ENCODE results near the gene MEG3.

The MEG3 gene

GRCh38 chr14:100835548-100836310, 9.8 kb downstream of the MEG3 start:
- H3K9me3 ChIP-seq (ENCODE audit: control insufficient read depth in 2 of 2, low read length in 2 of 2), result no peaks in the 10 kb centered on the region
- H3K27me3 ChIP-seq (ENCODE audit: control insufficient read depth in 1 of 2, insufficient read depth in 2 of 2, low read length in 2 of 2), result peaks cover 0 to 3% of the 10 kb centered on the region in 2 donors
- H3K27ac ChIP-seq (ENCODE audit: low read length), result no peak overlapping the region
- no peak overlapping the region for H3K4me3 ChIP-seq (ENCODE audit: low read length in 2 of 2)
- no peak overlapping the region for H3K9ac ChIP-seq (ENCODE audit: low read length in 2 of 2)
- H3K4me1 ChIP-seq (ENCODE audit: control insufficient read depth, insufficient read depth, low read length), result no peaks in the 10 kb centered on the region
- no peaks in the 10 kb centered on the region for H3K36me3 ChIP-seq (ENCODE audit: control insufficient read depth in 2 of 2, insufficient read depth in 2 of 2, low read length in 2 of 2)

GRCh38 chr14:100836311-100836805, 10.4 kb downstream of the MEG3 start:
- Histone ChIP-seq H3K4me1 (ENCODE audit: control insufficient read depth, insufficient read depth, low read length) (no peaks in the 10 kb centered on the region), H3K27ac (ENCODE audit: low read length) (no peak overlapping the region), H3K27me3 (ENCODE audit: control insufficient read depth in 1 of 2, insufficient read depth in 2 of 2, low read length in 2 of 2) (peaks cover 0 to 3% of the 10 kb centered on the region in 2 donors), H3K9me3 (ENCODE audit: control insufficient read depth in 2 of 2, low read length in 2 of 2) (no peaks in the 10 kb centered on the region), H3K36me3 (ENCODE audit: control insufficient read depth in 2 of 2, insufficient read depth in 2 of 2, low read length in 2 of 2) (no peaks in the 10 kb centered on the region), H3K4me3 (ENCODE audit: low read length in 2 of 2) (no peak overlapping the region), H3K9ac (ENCODE audit: low read length in 2 of 2) (no peak overlapping the region)

GRCh38 chr14:100836941-100837804, 11.3 kb downstream of the MEG3 start:
- no peak overlapping the region for H3K4me3 ChIP-seq (ENCODE audit: low read length in 2 of 2)
- H3K36me3 ChIP-seq (ENCODE audit: control insufficient read depth in 2 of 2, insufficient read depth in 2 of 2, low read length in 2 of 2), result no peaks in the 10 kb centered on the region
- peaks cover 0 to 3% of the 10 kb centered on the region in 2 donors for H3K27me3 ChIP-seq (ENCODE audit: control insufficient read depth in 1 of 2, insufficient read depth in 2 of 2, low read length in 2 of 2)
- no peaks in the 10 kb centered on the region for H3K9me3 ChIP-seq (ENCODE audit: control insufficient read depth in 2 of 2, low read length in 2 of 2)
- no peak overlapping the region for H3K27ac ChIP-seq (ENCODE audit: low read length)
- H3K9ac ChIP-seq (ENCODE audit: low read length in 2 of 2), result no peak overlapping the region
- no peaks in the 10 kb centered on the region for H3K4me1 ChIP-seq (ENCODE audit: control insufficient read depth, insufficient read depth, low read length)

DNA sequence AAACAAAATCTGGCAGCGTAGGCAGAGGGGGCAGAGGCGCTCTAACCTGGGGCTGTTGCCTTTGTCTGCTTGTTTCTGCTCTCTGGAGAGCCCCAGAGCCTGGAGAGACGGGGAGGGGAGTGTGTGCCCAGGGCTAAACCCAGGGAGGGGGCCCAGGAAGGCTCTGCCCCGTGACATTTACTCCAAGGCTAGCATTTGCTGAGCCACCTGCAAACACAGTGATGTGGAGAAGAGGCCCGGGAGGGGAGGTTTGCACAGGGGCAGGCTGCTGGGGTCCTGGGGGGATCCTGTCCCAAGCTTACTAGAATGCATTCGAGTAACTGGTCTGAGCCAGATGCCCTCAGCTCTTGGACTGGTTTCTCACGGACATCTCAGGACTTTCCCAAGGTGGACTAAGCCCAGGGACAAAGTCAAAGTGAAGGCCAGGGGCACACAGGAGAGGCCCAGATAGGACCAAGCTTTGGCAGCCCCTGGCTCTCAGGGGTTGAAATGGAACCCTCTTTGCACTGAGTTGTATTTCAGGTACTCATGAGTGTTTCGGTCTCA, 12.0 kb downstream of the MEG3 start:
- H3K9ac ChIP-seq (ENCODE audit: low read length in 2 of 2), result no peak overlapping the region
- H3K36me3 ChIP-seq (ENCODE audit: control insufficient read depth in 2 of 2, insufficient read depth in 2 of 2, low read length in 2 of 2), result no peaks in the 10 kb centered on the region
- peaks cover 0 to 3% of the 10 kb centered on the region in 2 donors for H3K27me3 ChIP-seq (ENCODE audit: control insufficient read depth in 1 of 2, insufficient read depth in 2 of 2, low read length in 2 of 2)
- no peaks in the 10 kb centered on the region for H3K9me3 ChIP-seq (ENCODE audit: control insufficient read depth in 2 of 2, low read length in 2 of 2)
- no peak overlapping the region for H3K27ac ChIP-seq (ENCODE audit: low read length)
- no peaks in the 10 kb centered on the region for H3K4me1 ChIP-seq (ENCODE audit: control insufficient read depth, insufficient read depth, low read length)
- H3K4me3 ChIP-seq (ENCODE audit: low read length in 2 of 2), result no peak overlapping the region

GRCh38 chr14:100838493-100839314, 12.8 kb downstream of the MEG3 start:
- H3K4me1 ChIP-seq (ENCODE audit: control insufficient read depth, insufficient read depth, low read length), result no peaks in the 10 kb centered on the region
- no peak overlapping the region for H3K4me3 ChIP-seq (ENCODE audit: low read length in 2 of 2)
- no peaks in the 10 kb centered on the region for H3K36me3 ChIP-seq (ENCODE audit: control insufficient read depth in 2 of 2, insufficient read depth in 2 of 2, low read length in 2 of 2)

GRCh38 chr14:100839315-100839585, 13.3 kb downstream of the MEG3 start:
- Histone ChIP-seq H3K27me3 (ENCODE audit: control insufficient read depth in 1 of 2, insufficient read depth in 2 of 2, low read length in 2 of 2) (peaks cover 0 to 3% of the 10 kb centered on the region in 2 donors), H3K4me1 (ENCODE audit: control insufficient read depth, insufficient read depth, low read length) (no peaks in the 10 kb centered on the region), H3K36me3 (ENCODE audit: control insufficient read depth in 2 of 2, insufficient read depth in 2 of 2, low read length in 2 of 2) (no peaks in the 10 kb centered on the region), H3K4me3 (ENCODE audit: low read length in 2 of 2) (no peak overlapping the region), H3K27ac (ENCODE audit: low read length) (no peak overlapping the region), H3K9me3 (ENCODE audit: control insufficient read depth in 2 of 2, low read length in 2 of 2) (no peaks in the 10 kb centered on the region), H3K9ac (ENCODE audit: low read length in 2 of 2) (no peak overlapping the region)

More at GRCh38 chr14:100838493-100839314, 12.8 kb downstream of the MEG3 start:
- H3K9me3 ChIP-seq (ENCODE audit: control insufficient read depth in 2 of 2, low read length in 2 of 2), result no peaks in the 10 kb centered on the region
- no peak overlapping the region for H3K27ac ChIP-seq (ENCODE audit: low read length)
- no peak overlapping the region for H3K9ac ChIP-seq (ENCODE audit: low read length in 2 of 2)
- peaks cover 0 to 3% of the 10 kb centered on the region in 2 donors for H3K27me3 ChIP-seq (ENCODE audit: control insufficient read depth in 1 of 2, insufficient read depth in 2 of 2, low read length in 2 of 2)

- H3K4me1 ChIP-seq (ENCODE audit: control insufficient read depth, insufficient read depth, low read length), result no peaks in the 10 kb centered on the region
- no peaks in the 10 kb centered on the region for H3K36me3 ChIP-seq (ENCODE audit: control insufficient read depth in 2 of 2, insufficient read depth in 2 of 2, low read length in 2 of 2)
- no peak overlapping the region for H3K27ac ChIP-seq (ENCODE audit: low read length)
- no peak overlapping the region for H3K4me3 ChIP-seq (ENCODE audit: low read length in 2 of 2)
- H3K9ac ChIP-seq (ENCODE audit: low read length in 2 of 2), result no peak overlapping the region
- peaks cover 0 to 3% of the 10 kb centered on the region in 2 donors for H3K27me3 ChIP-seq (ENCODE audit: control insufficient read depth in 1 of 2, insufficient read depth in 2 of 2, low read length in 2 of 2)
- H3K9me3 ChIP-seq (ENCODE audit: control insufficient read depth in 2 of 2, low read length in 2 of 2), result no peaks in the 10 kb centered on the region
These were observed 13.8 kb downstream of the MEG3 start for GRCh38 chr14:100839681-100840111.

GRCh38 chr14:100840286-100841065, 14.6 kb downstream of the MEG3 start:
- H3K27ac ChIP-seq (ENCODE audit: low read length), result no peak overlapping the region
- peaks cover 0 to 2% of the 10 kb centered on the region in 2 donors for H3K27me3 ChIP-seq (ENCODE audit: control insufficient read depth in 1 of 2, insufficient read depth in 2 of 2, low read length in 2 of 2)
- no peaks in the 10 kb centered on the region for H3K36me3 ChIP-seq (ENCODE audit: control insufficient read depth in 2 of 2, insufficient read depth in 2 of 2, low read length in 2 of 2)
- no peaks in the 10 kb centered on the region for H3K9me3 ChIP-seq (ENCODE audit: control insufficient read depth in 2 of 2, low read length in 2 of 2)
- H3K4me3 ChIP-seq (ENCODE audit: low read length in 2 of 2), result no peak overlapping the region
- H3K4me1 ChIP-seq (ENCODE audit: control insufficient read depth, insufficient read depth, low read length), result no peaks in the 10 kb centered on the region
- no peak overlapping the region for H3K9ac ChIP-seq (ENCODE audit: low read length in 2 of 2)

- Histone ChIP-seq H3K9ac (ENCODE audit: low read length in 2 of 2) (no peak overlapping the region), H3K9me3 (ENCODE audit: control insufficient read depth in 2 of 2, low read length in 2 of 2) (no peaks in the 10 kb centered on the region), H3K4me1 (ENCODE audit: control insufficient read depth, insufficient read depth, low read length) (no peaks in the 10 kb centered on the region), H3K36me3 (ENCODE audit: control insufficient read depth in 2 of 2, insufficient read depth in 2 of 2, low read length in 2 of 2) (no peaks in the 10 kb centered on the region), H3K4me3 (ENCODE audit: low read length in 2 of 2) (no peak overlapping the region), H3K27ac (ENCODE audit: low read length) (no peak overlapping the region), H3K27me3 (ENCODE audit: control insufficient read depth in 1 of 2, insufficient read depth in 2 of 2, low read length in 2 of 2) (no peaks in the 10 kb centered on the region)
These were observed 15.3 kb downstream of the MEG3 start for GRCh38 chr14:100841066-100841760.
